Thyroid gland (tissue), 4 donors: ENCODE results near the gene MRGPRG. TPM values are rescaled to one million over a fixed set of nuclear protein-coding genes. Genes with fewer than 3 reads are reported as not detected.

Source experiments
- DNase-seq, 2 donors: peaks; one replicate each; pipeline ENCODE4 v3.0.0-alpha.2; 2019
- H3K27ac ChIP-seq, 3 donors: fragments of 200-600 bp; sonication (generic); 1 replicate in 2 of 3; 2 replicates in 1 of 3; pipeline ENCODE4 v1.5.1; 2016 to 2019; ENCODE audit warnings: mild to moderate bottlenecking in 1 of 3, moderate library complexity in 1 of 3
- H3K27me3 ChIP-seq: fragments of 200-600 bp; sonication (generic); one replicate; pipeline ENCODE4 v1.5.1; 2019
- H3K36me3 ChIP-seq, 2 donors: fragments of 200-600 bp; sonication (generic); one replicate each; pipeline ENCODE4 v1.5.1; 2016 to 2019
- H3K4me1 ChIP-seq, 2 donors: fragments of 200-600 bp; sonication (generic); one replicate each; pipeline ENCODE4 v1.5.1; 2017 to 2019
- H3K4me3 ChIP-seq, 3 donors: fragments of 200-600 bp; sonication (generic); replicated peaks in 1 of 3; 1 replicate in 2 of 3; 2 replicates in 1 of 3; pipeline ENCODE4 v1.5.1; 2016; ENCODE audit warnings: mild to moderate bottlenecking in 1 of 3
- H3K9me3 ChIP-seq: fragments of 200-600 bp; sonication (generic); one replicate; pipeline ENCODE4 v1.5.1; 2017
- POLR2A ChIP-seq, 2 donors: fragments of 450-650 bp; IDR thresholded peaks; one replicate each; pipeline ENCODE4 v1.6.1; 2017; ENCODE audit warnings: antibody characterized with exemption in 2 of 2, mild to moderate bottlenecking in 2 of 2, moderate library complexity in 1 of 2
- WGBS, 2 donors: methylation state at CpG; one replicate each; pipeline ENCODE4 v1.1.5; 2017; 5-methylcytosine and 5-hydroxymethylcytosine counted together
- intact Hi-C: fragments of 100-400 bp; cut with DNase I; formaldehyde crosslinking; loops from one replicate; pipeline ENCODE4 v1.15.1; 2023
- total RNA-seq, 4 donors: library from RNA; depleted of rRNA; stranded (reverse); fragments of >200 nt; gene quantifications; one replicate each; pipeline ENCODE4 v1.2.3, GENCODE V29; 2016
- TF ChIP-seq, protein P1 (sequence below), 6 experiments: fragments of 200-600 bp in 3 of 6; fragments of 450-650 bp in 3 of 6; sonication (generic) in 3 of 6; IDR thresholded peaks; one replicate each; pipeline ENCODE4 v1.5.1; 2016 to 2019; ENCODE audit warnings: antibody characterized with exemption in 6 of 6, mild to moderate bottlenecking in 2 of 6, inconsistent platforms in 1 of 6, moderate library complexity in 1 of 6

Gene MRGPRG
- total RNA-seq, 4 donors from 2014 or later = not detected

DNA sequence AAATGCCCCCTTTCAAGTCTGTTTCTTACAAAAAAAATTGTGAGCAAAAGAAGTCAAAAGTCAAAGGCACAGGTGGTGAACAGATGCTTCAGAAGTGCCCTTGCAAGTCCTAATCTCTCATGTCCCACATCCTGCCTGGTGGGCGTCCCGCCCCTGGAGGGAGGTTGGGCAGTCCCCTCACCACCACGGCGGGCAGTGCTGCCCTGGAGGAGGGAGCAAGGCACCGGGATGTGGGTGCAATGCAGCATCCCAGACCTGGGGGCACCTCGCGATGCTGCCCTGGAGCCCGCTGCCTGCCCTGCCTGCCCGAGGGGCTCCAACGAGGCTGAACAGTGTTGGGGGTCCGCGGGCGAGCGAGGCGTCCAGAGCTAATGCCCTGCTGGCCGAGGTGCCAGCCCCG lies 15.9 kb downstream of the MRGPRG start:
- H3K4me3 ChIP-seq = no peak overlapping the region
- no peak for DNase-seq
- intact Hi-C loops = no loop called here
- TF ChIP-seq POLR2A (IDR thresholded peaks at IDR 0.05) = no peak
- TF ChIP-seq, protein P1, sequence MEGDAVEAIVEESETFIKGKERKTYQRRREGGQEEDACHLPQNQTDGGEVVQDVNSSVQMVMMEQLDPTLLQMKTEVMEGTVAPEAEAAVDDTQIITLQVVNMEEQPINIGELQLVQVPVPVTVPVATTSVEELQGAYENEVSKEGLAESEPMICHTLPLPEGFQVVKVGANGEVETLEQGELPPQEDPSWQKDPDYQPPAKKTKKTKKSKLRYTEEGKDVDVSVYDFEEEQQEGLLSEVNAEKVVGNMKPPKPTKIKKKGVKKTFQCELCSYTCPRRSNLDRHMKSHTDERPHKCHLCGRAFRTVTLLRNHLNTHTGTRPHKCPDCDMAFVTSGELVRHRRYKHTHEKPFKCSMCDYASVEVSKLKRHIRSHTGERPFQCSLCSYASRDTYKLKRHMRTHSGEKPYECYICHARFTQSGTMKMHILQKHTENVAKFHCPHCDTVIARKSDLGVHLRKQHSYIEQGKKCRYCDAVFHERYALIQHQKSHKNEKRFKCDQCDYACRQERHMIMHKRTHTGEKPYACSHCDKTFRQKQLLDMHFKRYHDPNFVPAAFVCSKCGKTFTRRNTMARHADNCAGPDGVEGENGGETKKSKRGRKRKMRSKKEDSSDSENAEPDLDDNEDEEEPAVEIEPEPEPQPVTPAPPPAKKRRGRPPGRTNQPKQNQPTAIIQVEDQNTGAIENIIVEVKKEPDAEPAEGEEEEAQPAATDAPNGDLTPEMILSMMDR (IDR thresholded peaks at IDR 0.05) = no peak
- H3K27ac ChIP-seq = no peak overlapping the region
- H3K36me3 ChIP-seq = no peaks in the 10 kb centered on the region
- no peaks in the 10 kb centered on the region for H3K9me3 ChIP-seq
- H3K4me1 ChIP-seq = peaks cover 6 to 29% of the 10 kb centered on the region in 2 donors
- WGBS, 2 donors = 11 to 31% methylated on average over 7 to 8 of the region's 17 CpGs
- no peaks in the 10 kb centered on the region for H3K27me3 ChIP-seq

DNA sequence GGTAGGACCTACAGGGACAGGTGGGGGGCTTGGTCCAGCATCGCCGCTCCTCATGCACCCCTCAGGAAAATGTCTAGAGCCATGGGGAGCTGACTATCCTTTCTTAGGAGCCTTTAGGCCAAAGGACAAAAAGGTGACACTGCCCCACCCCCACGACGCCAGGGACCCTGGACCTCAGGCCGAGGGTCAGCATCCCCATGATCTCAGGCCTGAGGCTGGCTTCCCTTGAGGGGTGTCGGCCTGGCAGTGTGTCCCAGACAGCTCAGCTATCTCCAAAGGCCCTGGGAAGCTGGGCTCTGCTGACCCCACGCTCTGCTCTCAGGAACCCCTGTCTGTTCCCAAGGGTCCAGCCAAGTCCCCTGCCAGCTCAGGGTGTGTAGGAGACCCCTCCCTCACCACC lies 16.3 kb downstream of the MRGPRG start:
- WGBS, 2 donors = 58 to 89% methylated on average over 1 to 6 of the region's 7 CpGs
- H3K27ac ChIP-seq = no peak overlapping the region
- no peaks in the 10 kb centered on the region for H3K27me3 ChIP-seq
- DNase-seq = no peak
- H3K4me3 ChIP-seq = no peak overlapping the region
- no peak for TF ChIP-seq POLR2A (IDR thresholded peaks at IDR 0.05)
- TF ChIP-seq, protein P1 (IDR thresholded peaks at IDR 0.05) = no peak
- intact Hi-C loops = no loop called here
- no peaks in the 10 kb centered on the region for H3K36me3 ChIP-seq
- peaks cover 6 to 29% of the 10 kb centered on the region in 2 donors for H3K4me1 ChIP-seq
- no peaks in the 10 kb centered on the region for H3K9me3 ChIP-seq

DNA sequence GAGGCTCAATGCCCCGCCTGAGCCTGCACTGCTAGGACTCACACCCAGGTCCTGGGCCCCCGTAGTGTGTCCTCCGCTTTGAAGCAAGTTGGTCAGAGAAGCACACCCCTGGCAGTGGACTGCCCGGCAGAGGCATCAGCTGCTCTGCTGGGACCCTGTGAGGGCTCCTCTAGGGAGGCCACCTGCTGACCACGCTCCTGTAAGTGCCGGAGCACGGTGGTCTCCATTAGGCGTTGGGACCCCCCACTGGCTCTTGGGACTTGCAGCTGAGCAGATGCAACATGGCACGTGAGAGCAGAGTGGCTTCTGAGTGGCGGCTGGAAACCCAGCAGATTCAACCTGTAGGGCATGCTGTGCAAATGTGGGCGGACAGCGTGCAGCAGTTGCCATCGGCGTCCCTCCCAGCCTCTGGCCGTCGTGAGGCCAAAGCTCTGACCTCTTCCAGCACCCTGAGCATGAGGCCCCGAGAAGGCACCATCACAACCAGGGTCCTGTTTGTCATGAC lies 16.9 kb downstream of the MRGPRG start:
- Histone ChIP-seq H3K9me3 (no peaks in the 10 kb centered on the region), H3K4me1 (peaks cover 6 to 29% of the 10 kb centered on the region in 2 donors), H3K27ac (no peak overlapping the region), H3K36me3 (no peaks in the 10 kb centered on the region), H3K27me3 (no peaks in the 10 kb centered on the region), H3K4me3 (no peak overlapping the region)
- 74 to 80% methylated on average over 11 of the region's 17 CpGs for WGBS, 2 donors
- no peak for TF ChIP-seq POLR2A (IDR thresholded peaks at IDR 0.05)
- TF ChIP-seq, protein P1 (IDR thresholded peaks at IDR 0.05) = no peak
- intact Hi-C loops = no loop called here
- DNase-seq = no peak

DNA sequence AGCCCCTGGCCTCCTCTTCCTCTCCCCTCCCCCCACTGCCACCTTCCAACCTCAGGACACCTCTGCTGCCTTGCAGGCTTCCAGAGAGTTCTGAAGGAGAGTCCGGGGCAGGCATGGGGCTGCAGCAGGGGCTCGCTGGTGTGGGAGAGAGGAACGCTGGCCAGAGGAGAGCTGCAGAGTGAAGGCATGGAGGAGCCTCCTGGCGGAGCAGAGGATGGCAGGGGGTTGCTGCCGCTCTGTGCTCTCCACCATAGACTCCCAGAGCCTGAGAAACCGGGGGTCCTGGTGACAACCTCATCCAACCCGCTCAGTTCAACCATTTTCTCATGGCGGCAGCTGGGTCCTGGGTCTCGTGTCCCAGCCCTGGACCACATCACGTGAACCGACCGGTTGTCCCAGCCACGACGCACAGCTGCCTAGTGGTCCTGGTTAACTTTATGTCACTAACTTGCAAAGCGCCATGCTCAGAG lies 17.5 kb downstream of the MRGPRG start:
- no peaks in the 10 kb centered on the region for H3K36me3 ChIP-seq
- H3K27me3 ChIP-seq = no peaks in the 10 kb centered on the region
- no peaks in the 10 kb centered on the region for H3K9me3 ChIP-seq
- no peak for TF ChIP-seq POLR2A (IDR thresholded peaks at IDR 0.05)
- TF ChIP-seq, protein P1 (IDR thresholded peaks at IDR 0.05) = no peak
- no peak overlapping the region for H3K4me3 ChIP-seq
- intact Hi-C loops = no loop called here
- 79% methylated on average over 15 of the region's 15 CpGs for WGBS, 2 donors
- peaks cover 6 to 29% of the 10 kb centered on the region in 2 donors for H3K4me1 ChIP-seq
- H3K27ac ChIP-seq = no peak overlapping the region
- no peak for DNase-seq

DNA sequence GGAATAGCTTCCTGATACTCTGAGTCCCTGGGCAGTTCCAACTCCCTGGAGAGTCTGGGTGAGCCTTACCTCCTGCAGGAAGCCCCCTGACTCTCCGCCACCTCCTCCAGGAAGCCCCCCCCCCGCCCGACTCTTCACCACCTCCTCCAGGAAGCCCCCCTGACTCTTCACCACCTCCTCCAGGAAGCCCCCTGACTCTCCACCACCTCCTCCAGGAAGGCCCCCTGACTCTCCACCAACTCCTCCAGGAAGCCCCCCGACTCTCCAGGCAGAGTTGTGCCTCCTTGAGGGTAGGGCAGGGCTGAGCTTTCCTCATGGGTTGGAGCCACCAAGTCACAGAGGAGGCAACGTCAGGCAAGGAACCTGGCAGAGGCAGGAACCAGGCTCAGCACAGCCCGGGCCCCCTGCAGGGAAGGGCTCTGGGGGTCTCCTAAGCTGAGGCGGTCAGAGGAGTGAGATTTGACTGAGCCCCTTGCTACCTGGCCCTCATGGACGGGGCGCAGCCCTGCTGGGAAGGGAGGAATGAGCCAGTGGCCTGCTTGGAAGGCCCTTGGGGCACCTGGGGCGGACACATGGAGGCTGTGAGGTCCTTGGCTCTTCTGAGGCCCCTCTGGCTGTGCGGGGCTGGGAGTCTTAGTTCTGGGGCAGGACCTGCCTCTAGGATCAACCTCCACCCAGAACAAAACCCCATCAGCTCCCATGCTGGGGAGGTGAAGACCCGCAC lies 18.1 kb downstream of the MRGPRG start:
- no peak for DNase-seq
- WGBS, 2 donors = 79 to 82% methylated on average over 7 to 10 of the region's 12 CpGs
- Histone ChIP-seq H3K27ac (no peak overlapping the region), H3K9me3 (no peaks in the 10 kb centered on the region), H3K4me3 (no peak overlapping the region), H3K36me3 (no peaks in the 10 kb centered on the region), H3K4me1 (peaks cover 5 to 25% of the 10 kb centered on the region in 2 donors), H3K27me3 (no peaks in the 10 kb centered on the region)
- TF ChIP-seq, protein P1 (IDR thresholded peaks at IDR 0.05) = no peak
- no peak for TF ChIP-seq POLR2A (IDR thresholded peaks at IDR 0.05)
- intact Hi-C loops = no loop called here
